Ishikawa (cell line): Measurements from ENCODE around the gene MAGT1.

ENCODE experiments used
- EP300 ChIP-seq: IDR thresholded peaks from 2 replicates; pipeline ENCODE4 v1.6.1; 2012; ENCODE audit warnings: borderline replicate concordance
- RAD21 ChIP-seq: IDR thresholded peaks from 2 replicates; pipeline ENCODE4 v1.6.1; 2012; ENCODE audit warnings: low read depth
- TAF1 ChIP-seq: IDR thresholded peaks from 2 replicates; pipeline ENCODE4 v1.6.1; 2012; ENCODE audit warnings: low read depth, mild to moderate bottlenecking

DNA sequence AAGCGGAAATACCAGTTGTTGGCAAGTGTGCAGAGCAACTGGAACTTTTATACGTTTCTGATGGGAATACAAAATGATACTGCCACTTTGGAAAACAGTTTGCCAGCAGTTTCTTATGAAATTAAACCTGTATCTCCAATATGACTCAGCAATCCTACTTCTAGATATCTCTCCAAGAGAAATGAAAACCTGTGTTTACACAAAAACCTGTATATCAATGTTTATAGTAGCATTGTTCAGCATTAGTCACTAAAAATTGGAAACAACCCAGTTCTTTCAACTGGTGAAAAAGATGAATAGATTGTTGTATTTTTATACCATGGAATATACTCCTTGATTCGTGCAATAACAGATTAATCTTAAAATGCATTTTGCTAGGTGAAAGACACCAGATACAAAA is 42.1 kb upstream of the MAGT1 start:
- TF ChIP-seq EP300 (no peak), RAD21 (no peak), TAF1 (no peak)
